Upper lobe of left lung (tissue), 4 donors: ENCODE measurements around the gene TMEM117.

Experiments
- CTCF ChIP-seq, 6 experiments: fragments of 450-650 bp in 4 of 6; fragments of 200-600 bp in 2 of 6; sonication (generic) in 2 of 6; IDR thresholded peaks; one replicate each; pipeline ENCODE4 v1.5.1; 2016 to 2019; ENCODE audit warnings: antibody characterized with exemption in 6 of 6
- POLR2AphosphoS5 ChIP-seq, 2 donors: sonication (generic); formaldehyde crosslinking; IDR thresholded peaks; one replicate each; pipeline ENCODE4 v1.5.1; 2017; ENCODE audit warnings: antibody characterized with exemption in 2 of 2

DNA sequence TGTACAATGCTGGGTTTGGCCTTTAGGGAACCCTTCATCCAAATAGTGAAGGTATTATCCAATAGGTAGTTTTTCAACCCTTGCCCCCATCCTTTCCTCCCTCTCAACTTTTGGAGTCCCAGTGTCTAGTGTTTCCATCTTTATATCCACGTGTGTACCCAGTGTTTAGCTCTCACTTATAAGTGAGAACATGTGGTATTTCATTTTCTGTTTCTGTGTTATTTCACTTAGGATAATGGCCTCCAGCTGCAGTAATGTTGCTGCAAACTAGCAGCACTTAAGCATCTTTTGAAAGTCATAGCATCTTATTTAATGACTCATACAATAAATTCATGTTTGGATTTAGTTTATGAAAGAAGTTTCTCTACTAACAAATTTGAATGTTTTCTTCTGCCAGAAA is 597.8 kb downstream of the TMEM117 start:
- TF ChIP-seq CTCF (IDR thresholded peaks at IDR 0.05): no peak
- no peak for TF ChIP-seq POLR2AphosphoS5 (IDR thresholded peaks at IDR 0.05)
